Measurements from ENCODE around the gene CRTC3. TPM values are rescaled to one million over a fixed set of nuclear protein-coding genes. Genes with fewer than 3 reads are reported as not detected.
"Not testable (repeated sequence)": the region's sequence is repeated elsewhere in the genome, so short reads cannot be mapped to it uniquely, and the experiment has no call there.

The CRTC3 gene, protein sequence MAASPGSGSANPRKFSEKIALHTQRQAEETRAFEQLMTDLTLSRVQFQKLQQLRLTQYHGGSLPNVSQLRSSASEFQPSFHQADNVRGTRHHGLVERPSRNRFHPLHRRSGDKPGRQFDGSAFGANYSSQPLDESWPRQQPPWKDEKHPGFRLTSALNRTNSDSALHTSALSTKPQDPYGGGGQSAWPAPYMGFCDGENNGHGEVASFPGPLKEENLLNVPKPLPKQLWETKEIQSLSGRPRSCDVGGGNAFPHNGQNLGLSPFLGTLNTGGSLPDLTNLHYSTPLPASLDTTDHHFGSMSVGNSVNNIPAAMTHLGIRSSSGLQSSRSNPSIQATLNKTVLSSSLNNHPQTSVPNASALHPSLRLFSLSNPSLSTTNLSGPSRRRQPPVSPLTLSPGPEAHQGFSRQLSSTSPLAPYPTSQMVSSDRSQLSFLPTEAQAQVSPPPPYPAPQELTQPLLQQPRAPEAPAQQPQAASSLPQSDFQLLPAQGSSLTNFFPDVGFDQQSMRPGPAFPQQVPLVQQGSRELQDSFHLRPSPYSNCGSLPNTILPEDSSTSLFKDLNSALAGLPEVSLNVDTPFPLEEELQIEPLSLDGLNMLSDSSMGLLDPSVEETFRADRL
- 30.5 TPM for polyA plus RNA-seq (ENCODE audit: insufficient read length)
- long read RNA-seq, donor 1, full-length matches to known transcripts: 1 of 7 reads
- long read RNA-seq, donor 1, partial matches to known transcripts: 6 of 7 reads
- long read RNA-seq, donor 1, other reads (novel, unspliced or antisense): 0 of 7 reads
- long read RNA-seq, donor 2, full-length matches to known transcripts: 2 of 2 reads
- long read RNA-seq, donor 2, partial matches to known transcripts: 0 of 2 reads
- long read RNA-seq, donor 2, other reads (novel, unspliced or antisense): 0 of 2 reads
- long read RNA-seq, donor 3, partial matches to known transcripts: 0 of 2 reads
- long read RNA-seq, donor 3, other reads (novel, unspliced or antisense): 0 of 2 reads
- long read RNA-seq, donor 4: 0 reads
- long read RNA-seq, donor 5, full-length matches to known transcripts: 3 of 3 reads
- long read RNA-seq, donor 5, partial matches to known transcripts: 0 of 3 reads
- long read RNA-seq, donor 5, other reads (novel, unspliced or antisense): 0 of 3 reads
- long read RNA-seq, donor 6, full-length matches to known transcripts: 2 of 2 reads
- long read RNA-seq, donor 6, partial matches to known transcripts: 0 of 2 reads
- long read RNA-seq, donor 6, other reads (novel, unspliced or antisense): 0 of 2 reads
- long read RNA-seq, donor 7, partial matches to known transcripts: 5 of 5 reads
- long read RNA-seq, donor 7, other reads (novel, unspliced or antisense): 0 of 5 reads
- long read RNA-seq, donor 8, full-length matches to known transcripts: 2 of 2 reads
- long read RNA-seq, donor 8, partial matches to known transcripts: 0 of 2 reads
- long read RNA-seq, donor 8, other reads (novel, unspliced or antisense): 0 of 2 reads

DNA sequence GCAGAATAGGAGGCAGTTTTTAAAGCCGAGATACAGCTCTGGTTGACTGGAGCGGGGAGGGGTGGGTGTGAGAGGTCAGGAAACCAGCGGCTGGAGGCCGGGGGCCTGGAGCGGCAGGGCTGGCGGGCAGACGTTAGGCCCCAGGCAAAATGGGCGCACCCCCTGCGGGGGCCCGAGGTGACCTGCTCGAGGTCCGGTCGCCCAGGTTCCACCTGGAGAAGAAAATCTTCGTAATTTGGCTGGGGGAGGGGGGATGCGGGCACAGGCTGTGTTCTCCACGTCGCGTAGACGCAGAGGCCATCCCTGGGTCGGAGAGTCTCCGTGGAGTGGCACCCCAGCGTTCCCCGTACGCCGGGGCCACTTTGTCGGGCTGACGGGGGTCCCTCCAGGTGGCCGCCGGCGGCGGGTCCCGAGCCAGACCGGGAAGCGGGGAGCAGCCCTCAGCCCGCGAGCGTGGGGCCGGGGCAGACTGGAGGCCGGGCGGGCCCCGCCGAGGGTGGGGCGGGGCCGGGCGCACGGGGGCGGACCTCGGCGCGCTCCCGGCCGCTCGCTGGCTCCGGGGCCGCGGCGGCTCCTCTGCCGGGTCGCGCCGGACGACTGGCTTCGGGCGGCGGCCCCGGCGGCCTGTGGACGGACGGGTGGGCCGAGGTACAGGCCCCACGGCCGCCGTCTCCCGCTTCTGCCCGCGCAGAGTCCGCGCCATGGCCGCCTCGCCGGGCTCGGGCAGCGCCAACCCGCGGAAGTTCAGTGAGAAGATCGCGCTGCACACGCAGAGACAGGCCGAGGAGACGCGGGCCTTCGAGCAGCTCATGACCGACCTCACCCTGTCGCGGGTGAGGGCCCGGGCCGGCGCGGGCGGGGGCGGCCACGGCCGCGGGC lies at the start of gene CRTC3:
TSS of gene CRTC3 (plus strand) at position 553 of the 879 bp plus-strand sequence. CDS start at position 702, 149 bp downstream.
- DNase-seq: no peak

DNA sequence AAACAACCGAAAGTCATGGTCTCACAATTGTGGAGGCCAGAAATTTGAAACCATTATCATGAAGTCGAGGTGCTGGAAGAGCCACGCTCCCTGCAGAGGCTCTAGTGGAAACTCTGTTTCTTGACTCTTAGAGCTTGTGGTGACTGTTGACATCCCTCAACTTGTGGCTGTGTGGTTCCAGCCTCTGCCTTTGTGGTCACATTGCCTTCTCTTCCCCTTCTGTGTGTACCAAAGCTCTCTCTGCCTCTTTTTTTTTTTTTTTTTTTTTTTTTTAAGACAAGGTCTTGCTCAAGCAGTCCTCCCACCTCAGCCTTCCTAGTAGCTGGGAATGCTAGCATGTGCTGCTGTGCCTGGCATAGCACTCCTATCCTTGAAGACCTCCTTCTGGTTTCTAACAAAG lies 48.7 kb upstream of the CRTC3 start:
- no peak for DNase-seq

DNA sequence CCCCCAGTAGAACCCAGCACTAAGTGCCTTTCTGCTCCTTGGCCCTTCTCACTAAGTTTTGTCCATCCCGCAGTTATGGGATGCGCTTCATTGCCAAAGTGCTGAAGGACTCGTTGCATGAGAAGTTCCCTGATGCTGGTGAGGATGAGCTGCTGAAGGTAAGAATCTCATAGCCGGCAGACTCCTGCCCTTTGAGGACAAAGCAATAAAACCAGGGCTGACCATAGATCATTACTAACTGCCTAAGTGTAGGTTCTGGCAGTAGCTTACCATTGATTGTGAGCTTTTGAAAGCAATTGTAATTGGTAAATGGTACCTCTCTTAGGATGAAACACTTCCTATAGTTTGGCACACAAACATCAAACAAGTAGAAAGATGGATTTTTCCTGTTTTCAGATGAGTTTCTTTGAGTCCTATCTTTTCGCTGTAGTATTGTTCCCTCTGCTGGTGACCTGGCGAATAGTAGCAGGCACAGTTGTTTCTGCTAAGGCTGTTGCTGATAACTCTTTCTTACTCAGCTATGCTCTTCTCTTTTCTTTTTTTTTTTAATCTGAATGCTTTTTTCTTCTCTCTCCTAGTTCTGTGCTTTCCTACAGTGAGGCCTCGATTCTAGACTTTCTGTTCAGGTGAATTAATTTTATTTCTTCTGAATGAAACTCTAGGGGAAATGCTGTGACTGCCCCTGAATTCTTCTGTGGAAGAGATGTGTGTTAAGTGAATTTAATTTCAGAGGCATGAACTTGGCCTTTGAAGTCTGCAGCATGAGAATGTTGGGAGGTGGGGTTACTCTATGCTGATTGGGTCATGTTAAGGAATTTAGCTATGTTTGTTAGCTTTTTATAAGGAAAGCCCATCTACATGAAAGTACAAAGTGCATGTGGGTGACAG lies 47.4 kb upstream of the CRTC3 start:
- DNase-seq: peak; percentile 67

DNA sequence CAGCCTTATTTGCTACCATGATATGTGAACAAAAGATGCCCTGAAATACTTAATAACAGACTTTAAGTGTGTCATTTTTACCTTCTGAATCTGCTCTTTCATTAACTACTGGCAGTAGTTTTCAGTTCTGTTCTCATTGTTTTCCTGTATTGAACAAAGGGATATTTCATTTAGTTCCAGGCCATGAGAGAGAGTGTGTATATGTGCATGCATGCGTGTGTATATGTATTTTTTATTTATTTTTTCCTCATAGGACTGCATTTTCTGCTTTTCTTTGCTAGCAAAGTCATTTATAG lies 46.8 kb upstream of the CRTC3 start:
- no peak for DNase-seq

DNA sequence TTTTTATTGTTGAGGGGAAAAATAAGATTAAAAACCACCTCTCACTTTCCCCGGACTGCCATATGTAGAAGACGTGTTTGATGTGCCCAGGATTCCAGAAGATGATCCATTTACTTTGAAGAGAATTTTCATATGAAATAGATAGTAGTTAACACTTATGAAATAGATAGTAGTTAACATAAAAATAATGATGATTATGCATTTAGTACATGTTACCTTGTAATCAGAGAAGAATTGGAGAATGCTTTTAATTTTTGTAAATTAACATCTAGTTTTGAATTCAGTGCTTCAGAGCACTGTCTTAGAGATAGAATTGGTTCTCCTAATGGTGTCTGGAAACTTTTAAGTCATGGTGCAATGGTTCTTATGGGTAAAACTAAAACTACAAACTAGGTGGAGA lies 46.1 kb upstream of the CRTC3 start:
- DNase-seq: no peak

DNA sequence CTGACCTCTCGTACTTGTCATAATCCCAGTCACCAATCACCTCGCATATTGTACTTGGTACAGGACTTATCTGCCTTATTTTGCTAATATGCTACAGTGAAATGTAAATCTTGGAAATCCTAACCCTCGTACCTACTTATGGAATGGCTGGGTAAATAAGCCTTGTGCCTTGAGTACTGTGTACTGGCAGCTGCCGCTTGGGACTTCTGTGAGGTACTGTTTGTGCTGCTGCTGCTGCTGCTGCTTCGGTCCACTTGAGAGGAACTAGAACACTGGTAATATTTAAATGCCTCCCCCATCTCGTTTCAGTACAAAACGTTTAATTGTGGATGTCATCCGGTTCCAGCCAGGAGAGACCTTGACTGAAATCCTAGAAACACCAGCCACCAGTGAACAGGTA lies 42.5 kb upstream of the CRTC3 start:
- DNase-seq: no peak

DNA sequence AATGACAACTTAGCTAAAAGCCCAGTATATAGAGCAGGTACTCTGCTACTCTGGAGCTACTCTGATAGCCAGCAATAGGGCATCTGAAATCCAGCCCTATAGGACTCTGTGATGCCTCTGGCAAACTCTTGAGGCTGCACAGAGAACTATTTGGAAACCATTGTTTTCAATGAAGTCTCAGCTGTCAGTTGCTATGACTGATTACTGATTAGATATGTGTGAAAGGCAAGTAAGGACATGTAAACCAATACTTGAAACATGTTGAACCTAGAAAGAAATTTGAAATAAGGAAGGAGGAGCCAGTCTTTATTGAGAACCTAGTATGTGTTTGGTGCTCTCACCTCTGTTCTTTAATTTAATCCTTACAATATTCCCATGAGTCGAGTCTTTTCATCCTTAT lies 40.2 kb upstream of the CRTC3 start:
- no peak for DNase-seq

DNA sequence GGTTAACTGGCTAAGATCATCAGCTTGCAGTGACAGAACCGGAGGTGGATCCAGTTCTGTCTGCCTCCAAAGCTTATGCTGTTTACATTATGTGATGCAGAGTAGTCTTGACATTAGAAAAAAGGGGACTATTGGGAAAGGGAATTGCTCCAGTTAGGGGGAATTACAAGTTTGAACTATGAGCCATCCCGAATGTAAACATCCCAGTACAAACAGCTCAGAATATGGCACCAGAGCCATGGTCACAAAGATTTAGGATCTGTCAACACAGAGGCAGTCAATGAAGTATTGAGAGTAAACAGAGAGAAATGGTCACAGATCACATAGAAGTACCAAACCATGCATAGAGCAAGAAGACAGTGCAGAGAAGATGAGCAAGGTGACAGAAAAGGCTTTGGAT lies 39.8 kb upstream of the CRTC3 start:
- no peak for DNase-seq

DNA sequence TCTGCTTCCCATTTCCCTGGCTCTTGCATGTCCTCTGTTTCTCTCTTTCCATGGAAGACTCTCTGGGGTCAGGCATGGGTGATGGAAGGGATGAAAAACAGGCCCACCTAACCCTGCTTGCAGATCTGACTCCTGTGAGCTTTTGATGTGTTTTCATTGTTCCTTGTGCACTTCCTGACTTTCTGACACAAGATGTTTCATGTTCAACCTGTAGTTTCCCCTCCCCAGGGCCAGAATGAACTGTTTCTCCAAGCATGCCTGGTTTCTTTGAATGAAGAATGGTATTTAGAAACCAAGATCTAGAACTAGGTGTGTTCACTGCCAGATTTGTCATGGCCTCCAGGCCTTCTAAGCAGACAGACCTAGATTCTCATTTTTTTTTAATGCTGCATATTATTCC lies 36.1 kb upstream of the CRTC3 start:
- DNase-seq: no peak

DNA sequence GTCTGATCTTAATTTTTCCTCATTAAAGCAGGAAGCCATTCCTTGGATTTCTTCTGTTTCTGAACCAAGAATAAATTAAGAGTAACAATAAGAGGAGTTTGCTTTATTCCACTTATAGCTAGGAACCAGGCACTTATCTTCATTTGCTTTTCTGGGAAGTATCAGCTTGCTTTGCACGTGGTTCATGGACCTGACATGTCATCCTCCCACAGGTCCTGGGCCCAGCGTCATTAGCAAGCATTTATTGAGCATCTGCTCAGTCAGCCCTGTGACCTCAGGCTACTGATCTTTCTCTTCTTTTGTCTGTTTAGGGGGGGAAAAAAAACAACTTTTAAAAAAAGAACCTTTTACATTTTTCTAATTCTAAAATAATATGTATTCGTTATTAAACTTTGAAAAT lies 34.7 kb upstream of the CRTC3 start:
- DNase-seq: no peak

DNA sequence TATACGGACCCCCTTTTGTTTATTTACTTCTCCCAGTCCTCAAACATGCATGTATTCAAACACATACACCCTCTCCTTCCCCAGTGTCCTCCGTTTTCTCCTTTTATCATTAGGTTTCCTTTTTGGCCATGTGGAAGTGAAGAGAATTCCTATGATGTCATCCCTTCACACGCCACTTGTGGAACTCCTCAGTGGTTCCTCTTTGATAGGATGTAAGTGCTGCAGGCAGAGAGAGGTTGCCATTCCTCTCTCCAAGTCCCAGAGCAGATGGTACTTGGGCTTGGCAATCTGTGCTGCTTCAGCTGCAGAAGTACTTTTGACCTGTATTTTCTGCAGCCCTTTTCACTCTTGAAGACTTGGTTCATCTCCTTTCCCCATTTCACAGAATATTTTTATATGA lies 32.9 kb upstream of the CRTC3 start:
- no peak for DNase-seq

DNA sequence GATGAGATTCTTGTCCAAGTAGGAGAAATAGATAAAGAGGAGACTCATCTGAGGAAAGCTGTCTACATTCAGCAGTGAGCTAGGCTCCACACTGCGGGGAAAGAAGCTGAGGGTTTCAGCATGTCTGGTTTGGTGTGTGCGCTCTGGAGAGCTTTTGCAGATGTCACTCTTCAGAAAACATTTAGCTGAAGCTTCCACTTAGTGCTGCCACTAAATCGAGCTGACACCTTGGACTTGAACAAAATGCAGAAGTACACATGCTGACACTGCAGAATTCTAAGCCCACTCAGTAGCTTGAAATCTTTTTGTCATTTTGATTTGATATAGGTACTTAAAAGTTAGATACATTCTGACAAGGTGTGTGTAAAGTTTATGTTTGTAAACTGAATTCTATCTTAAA lies 32.3 kb upstream of the CRTC3 start:
- no peak for DNase-seq

DNA sequence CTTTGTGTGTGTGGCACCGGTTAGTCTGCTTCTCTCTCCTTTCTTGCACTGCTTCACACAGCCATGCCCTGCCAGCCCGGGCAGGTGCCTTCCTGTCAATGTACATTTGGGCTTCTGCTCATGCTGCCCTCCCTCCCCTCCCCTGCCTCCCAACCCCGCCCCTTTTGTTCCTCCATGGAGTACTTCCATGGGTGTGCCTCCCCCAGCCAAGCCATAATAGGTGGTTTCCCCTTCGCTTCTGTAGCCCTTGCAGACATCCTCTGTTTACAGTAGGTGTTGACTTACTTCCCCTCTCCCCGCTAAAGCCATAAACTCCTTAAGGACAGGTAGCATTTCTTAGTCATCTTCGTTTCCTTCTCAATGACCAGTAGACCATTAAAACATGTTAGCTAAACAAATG lies 31.8 kb upstream of the CRTC3 start:
- no peak for DNase-seq

DNA sequence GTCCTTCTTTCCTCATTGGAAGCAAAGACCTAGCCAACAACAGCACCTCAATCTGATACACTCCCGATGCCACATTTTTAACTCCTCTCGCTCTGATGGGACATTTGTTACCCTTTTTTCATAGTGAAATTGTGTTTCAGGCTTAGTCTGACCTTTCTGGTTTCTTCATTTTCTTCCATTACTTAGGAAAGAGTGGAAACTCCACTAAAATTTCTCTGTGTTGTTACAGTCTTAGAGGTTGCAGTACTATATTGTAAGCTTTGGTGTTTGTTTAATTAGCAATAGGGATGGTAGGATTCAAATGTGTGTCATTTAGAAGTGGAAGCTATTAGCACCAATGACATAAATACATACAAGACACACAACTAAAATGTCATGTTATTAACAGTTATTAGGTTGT lies 29.6 kb upstream of the CRTC3 start:
- no peak for DNase-seq

DNA sequence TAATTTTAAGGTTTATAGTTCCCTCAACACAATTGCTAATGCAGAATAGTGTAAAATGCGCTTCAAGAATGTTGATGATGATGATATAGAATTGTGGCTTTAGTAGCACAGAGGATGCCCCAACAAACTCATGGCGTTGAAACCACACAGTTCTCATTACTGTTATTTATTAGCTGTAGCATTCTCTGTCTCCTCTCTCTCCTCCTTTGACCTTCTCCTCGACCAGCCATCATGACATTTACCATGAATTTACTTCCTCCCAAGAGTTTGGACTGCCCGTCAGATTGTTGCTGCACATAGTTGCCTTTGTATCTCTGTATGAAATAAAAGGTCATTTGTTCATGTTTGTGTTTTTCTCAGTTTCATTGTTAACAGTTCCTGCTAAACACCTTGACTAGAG lies 27.8 kb upstream of the CRTC3 start:
- DNase-seq: no peak

DNA sequence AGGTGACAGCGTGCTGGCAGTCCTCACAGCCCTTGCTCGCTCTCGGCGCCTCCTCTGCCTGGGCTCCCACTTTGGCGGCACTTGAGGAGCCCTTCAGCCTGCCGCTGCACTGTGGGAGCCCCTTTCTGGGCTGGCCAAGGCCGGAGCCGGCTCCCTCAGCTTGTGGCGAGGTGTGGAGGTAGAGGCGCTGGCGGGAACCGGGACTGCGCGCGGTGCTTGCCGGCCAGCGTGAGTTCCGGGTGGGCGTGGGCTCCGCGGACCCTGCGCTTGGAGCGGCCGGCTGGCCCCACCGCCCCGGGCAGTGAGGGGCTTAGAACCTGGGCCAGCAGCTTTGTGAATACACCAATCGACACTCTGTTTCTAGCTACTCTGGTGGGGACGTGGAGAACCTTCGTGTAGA lies 18.9 kb upstream of the CRTC3 start:
- DNase-seq: not testable (repeated sequence)

DNA sequence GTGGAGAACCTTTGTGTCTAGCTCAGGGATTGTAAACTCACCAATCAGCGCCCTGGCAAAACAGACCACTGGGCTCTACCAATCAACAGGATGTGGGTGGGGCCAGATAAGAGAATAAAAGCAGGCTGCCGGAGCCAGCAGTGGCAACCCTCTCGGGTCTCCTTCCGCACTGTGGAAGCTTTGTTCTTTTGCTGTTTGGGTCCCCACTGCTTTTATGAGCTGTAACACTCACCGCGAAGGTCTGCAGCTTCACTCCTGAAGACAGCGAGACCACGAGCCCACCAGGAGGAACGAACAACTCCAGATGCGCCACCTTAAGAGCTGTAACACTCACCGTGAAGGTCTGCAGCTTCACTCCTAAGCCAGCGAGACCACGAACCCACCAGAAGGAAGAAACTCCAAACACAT lies 18.5 kb upstream of the CRTC3 start:
- not testable (repeated sequence) for DNase-seq

DNA sequence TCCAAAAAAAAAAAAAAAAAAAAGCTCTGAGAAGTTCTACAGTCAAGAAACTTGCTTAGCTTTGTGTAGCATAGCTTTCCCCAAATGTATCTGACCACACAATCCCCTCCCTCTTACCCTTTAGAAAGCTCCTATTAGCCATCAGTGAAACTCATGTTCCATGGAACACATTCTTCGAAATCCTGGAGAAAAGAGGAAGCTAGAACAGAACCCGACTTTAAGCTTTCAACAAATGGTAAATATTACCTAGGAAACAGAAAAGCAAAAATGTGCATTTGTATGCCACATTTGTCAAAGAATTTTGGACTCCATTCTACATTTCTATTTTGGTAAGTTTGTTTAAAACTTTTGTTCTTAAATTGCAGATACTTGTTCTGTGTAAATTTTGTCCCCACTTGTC lies 17.4 kb upstream of the CRTC3 start:
- DNase-seq: no peak

DNA sequence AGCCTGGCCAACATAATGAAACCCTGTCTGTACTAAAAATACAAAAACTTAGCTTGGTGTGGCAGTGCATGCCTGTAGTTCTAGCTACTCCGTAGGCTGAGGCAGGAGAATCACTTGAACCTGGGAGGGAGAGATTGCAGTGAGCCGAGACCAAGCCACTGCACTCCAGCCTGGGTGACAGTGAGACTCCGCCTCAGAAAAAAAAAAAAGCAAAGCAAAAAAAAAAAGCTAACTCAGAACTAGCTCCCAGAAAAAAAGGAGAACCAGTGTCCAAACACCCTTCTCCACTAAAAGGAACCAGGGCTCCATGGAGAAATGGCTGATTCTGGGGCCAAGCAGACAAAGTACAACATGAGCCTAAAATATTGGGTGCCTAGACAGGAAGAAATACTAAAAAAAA lies 16.7 kb upstream of the CRTC3 start:
- DNase-seq: no peak

DNA sequence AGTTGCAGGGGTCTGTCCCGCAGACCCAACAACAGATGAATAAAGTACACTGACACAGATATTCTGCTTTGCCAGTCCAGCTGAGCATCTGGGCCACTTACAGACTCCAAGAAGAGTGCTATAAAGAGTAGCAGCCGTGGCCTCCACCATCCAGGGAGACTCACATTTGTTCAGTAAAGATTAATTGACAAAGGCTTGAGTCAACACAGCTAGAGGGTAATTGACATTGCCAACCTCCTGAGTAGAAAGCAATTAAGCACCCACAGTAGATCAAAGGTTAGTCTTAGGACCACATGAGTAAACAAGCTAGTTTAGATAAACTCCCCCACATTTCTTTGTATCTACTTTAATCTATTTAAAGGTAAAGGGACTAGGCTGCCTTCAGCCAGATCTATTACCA lies 16.3 kb upstream of the CRTC3 start:
- no peak for DNase-seq
